ENCODE data around the gene KSR2.

Gene KSR2

DNA sequence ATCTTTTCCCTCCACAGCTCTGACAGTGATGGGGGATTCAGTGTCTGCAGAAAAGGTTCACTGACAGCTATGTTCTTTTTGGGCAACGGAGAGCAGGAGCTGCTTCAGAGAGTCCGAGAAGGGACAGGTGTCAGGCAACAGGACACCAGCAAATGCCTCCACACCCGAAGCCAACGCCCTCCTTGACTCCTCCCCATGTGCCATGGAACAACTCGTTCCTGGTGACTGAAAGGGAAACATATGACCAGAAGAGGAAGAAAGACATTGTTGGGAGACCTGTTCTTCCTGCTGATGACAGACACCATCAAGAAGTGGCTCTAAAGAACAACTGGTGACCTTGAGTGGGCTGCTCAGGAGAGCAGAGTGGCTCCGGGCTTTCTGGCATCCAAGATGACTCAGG, 435.1 kb downstream of the KSR2 start:
- Histone ChIP-seq H3K27me3 (ENCODE audit: control insufficient read depth, insufficient read depth, low read length, poor library complexity, severe bottlenecking) (no peaks in the 10 kb centered on the region), H3K36me3 (ENCODE audit: control insufficient read depth, insufficient read depth, low read length) (no peaks in the 10 kb centered on the region), H3K4me3 (ENCODE audit: insufficient read depth, low read depth, low read length) (no peak overlapping the region), H3K27ac (ENCODE audit: insufficient read depth, low read depth, low read length, poor library complexity, severe bottlenecking) (no peak overlapping the region), H3K4me1 (ENCODE audit: control insufficient read depth, insufficient read depth, low read length) (no peaks in the 10 kb centered on the region), H3K9me3 (ENCODE audit: control insufficient read depth, low read length) (no peaks in the 10 kb centered on the region)
- 90 to 92% methylated on average over 6 of the region's 6 CpGs for WGBS, 2 experiments

DNA sequence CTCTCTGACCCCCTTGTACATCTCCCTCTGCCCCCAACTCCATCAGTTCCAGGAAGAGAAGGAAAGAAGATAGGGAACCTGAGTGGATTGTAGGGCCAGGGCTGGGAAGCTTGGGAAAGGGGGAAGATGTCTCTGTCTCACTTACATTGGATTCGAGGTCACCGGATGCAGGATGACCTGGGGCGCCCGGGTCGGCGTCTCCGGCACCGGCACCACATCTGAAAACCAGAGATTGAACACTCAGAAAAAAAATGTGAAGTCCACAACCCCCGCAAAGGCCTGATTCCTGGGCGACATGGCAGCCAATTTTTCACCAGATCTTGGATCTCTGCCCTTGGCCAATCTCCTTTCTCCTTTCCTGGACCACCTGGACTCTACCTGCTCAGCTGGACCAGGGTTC, 438.0 kb downstream of the KSR2 start:
- no peak overlapping the region for H3K4me3 ChIP-seq (ENCODE audit: insufficient read depth, low read depth, low read length)
- WGBS, 2 experiments: 95 to 98% methylated on average over 10 of the region's 10 CpGs

DNA sequence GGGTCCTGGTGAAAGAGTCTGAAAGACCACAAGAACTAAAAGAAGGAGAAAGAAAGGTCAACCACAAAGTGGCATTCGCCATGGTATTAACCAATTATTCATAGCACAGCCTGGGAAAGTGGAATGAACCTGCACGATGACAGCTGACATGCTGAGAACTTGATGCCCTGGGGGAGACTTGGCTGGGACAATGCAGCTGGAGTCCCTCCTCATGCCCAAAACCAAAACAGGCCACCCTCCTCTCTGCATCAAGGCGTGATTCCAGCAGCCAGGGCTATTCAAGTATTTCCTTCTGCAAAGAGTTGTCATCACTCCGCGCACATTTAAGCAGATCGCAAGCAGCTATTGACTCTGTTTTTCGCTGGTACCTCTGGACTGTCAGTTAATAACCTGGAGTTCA, 440.3 kb downstream of the KSR2 start:
- Histone ChIP-seq H3K27ac (ENCODE audit: insufficient read depth, low read depth, low read length, poor library complexity, severe bottlenecking) (no peak overlapping the region), H3K27me3 (ENCODE audit: control insufficient read depth, insufficient read depth, low read length, poor library complexity, severe bottlenecking) (no peaks in the 10 kb centered on the region), H3K4me3 (ENCODE audit: insufficient read depth, low read depth, low read length) (no peak overlapping the region), H3K4me1 (ENCODE audit: control insufficient read depth, insufficient read depth, low read length) (peaks cover 10% of the 10 kb centered on the region), H3K9me3 (ENCODE audit: control insufficient read depth, low read length) (no peaks in the 10 kb centered on the region), H3K36me3 (ENCODE audit: control insufficient read depth, insufficient read depth, low read length) (no peaks in the 10 kb centered on the region)
- 93 to 94% methylated on average over 7 of the region's 7 CpGs for WGBS, 2 experiments

More for the DNA sequence above, 438.0 kb downstream of the KSR2 start:
- Histone ChIP-seq H3K9me3 (ENCODE audit: control insufficient read depth, low read length) (no peaks in the 10 kb centered on the region), H3K27me3 (ENCODE audit: control insufficient read depth, insufficient read depth, low read length, poor library complexity, severe bottlenecking) (no peaks in the 10 kb centered on the region), H3K4me1 (ENCODE audit: control insufficient read depth, insufficient read depth, low read length) (peaks cover 5% of the 10 kb centered on the region), H3K36me3 (ENCODE audit: control insufficient read depth, insufficient read depth, low read length) (no peaks in the 10 kb centered on the region), H3K27ac (ENCODE audit: insufficient read depth, low read depth, low read length, poor library complexity, severe bottlenecking) (no peak overlapping the region)

DNA sequence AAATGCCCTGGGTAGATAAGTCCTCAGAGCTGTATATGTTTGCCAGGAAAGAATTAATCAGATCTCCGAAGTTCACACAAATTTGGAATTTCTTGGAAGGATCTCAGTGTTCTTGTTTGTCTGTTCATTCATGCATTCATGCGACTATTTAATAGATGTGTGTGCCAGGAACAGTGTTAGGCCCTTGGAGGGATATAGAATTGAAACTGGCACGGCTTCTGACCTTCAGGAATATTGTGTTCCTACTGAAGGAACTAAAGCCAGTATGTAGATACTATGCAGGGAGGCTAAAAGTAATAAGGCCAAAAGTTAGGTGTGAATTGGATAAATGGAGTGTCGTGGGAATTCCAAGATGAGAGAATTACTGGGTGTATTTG, 441.3 kb downstream of the KSR2 start:
- Histone ChIP-seq H3K27me3 (ENCODE audit: control insufficient read depth, insufficient read depth, low read length, poor library complexity, severe bottlenecking) (no peaks in the 10 kb centered on the region), H3K36me3 (ENCODE audit: control insufficient read depth, insufficient read depth, low read length) (no peaks in the 10 kb centered on the region), H3K27ac (ENCODE audit: insufficient read depth, low read depth, low read length, poor library complexity, severe bottlenecking) (no peak overlapping the region), H3K4me3 (ENCODE audit: insufficient read depth, low read depth, low read length) (no peak overlapping the region), H3K9me3 (ENCODE audit: control insufficient read depth, low read length) (no peaks in the 10 kb centered on the region), H3K4me1 (ENCODE audit: control insufficient read depth, insufficient read depth, low read length) (peaks cover 10% of the 10 kb centered on the region)
- 93 to 96% methylated on average over 4 of the region's 4 CpGs for WGBS, 2 experiments

DNA sequence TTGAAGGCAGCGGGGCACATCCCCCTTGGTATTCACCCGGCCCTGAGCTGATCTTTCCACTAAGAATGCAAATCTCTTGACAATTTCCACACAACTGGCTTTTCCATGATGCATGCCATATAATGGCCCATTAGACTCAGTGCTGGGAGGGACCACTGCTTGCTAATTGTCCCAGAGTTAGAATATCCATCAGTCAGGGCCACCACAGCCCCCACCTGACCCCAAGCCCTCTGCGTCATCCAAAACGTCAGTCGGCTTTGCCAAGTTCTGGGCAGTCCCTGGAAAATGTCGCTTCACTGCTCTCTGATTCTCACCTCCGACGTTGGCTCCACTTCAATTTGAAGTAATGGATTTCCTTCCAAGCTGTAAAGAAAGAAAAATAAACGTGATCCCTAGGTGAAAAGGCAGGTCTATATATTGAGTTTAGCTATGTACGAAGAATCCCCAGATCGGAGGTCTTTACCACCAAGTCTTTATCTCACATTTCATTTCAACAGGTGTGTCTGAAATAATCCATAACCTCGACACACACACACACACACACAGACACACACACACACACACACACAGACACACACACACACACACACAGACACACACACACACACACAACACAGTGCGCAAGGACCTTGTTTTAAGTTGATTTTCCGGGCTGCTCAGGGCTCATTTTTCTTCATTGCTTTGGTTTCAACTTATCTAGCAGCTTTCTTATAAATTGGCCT, 441.9 kb downstream of the KSR2 start:
- Histone ChIP-seq H3K36me3 (ENCODE audit: control insufficient read depth, insufficient read depth, low read length) (no peaks in the 10 kb centered on the region), H3K4me3 (ENCODE audit: insufficient read depth, low read depth, low read length) (no peak overlapping the region), H3K9me3 (ENCODE audit: control insufficient read depth, low read length) (no peaks in the 10 kb centered on the region), H3K4me1 (ENCODE audit: control insufficient read depth, insufficient read depth, low read length) (peaks cover 10% of the 10 kb centered on the region), H3K27me3 (ENCODE audit: control insufficient read depth, insufficient read depth, low read length, poor library complexity, severe bottlenecking) (no peaks in the 10 kb centered on the region), H3K27ac (ENCODE audit: insufficient read depth, low read depth, low read length, poor library complexity, severe bottlenecking) (no peak overlapping the region)
- 84 to 87% methylated on average over 14 of the region's 14 CpGs for WGBS, 2 experiments

DNA sequence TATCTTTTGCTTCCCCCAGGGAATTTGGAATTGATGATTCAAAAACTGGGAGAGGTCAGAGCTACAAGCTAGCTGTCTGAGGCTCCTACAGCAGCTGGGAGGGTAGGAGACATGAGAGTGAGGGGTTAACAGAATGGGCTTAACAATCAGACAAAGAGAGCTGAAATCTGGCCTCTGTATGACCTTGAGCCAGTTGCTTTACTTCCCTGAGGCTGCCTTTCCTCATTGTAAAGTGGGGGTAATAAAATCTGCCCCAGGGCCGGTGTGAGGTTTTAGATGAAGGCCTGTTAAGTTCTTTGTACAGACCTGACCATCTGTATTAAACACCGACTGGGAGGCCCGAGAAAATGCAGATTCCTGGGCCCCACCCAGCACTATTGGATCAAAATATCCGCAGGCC, 443.0 kb downstream of the KSR2 start:
- H3K9me3 ChIP-seq (ENCODE audit: control insufficient read depth, low read length): no peaks in the 10 kb centered on the region
- 83 to 88% methylated on average over 4 of the region's 4 CpGs for WGBS, 2 experiments
- no peak overlapping the region for H3K27ac ChIP-seq (ENCODE audit: insufficient read depth, low read depth, low read length, poor library complexity, severe bottlenecking)

DNA sequence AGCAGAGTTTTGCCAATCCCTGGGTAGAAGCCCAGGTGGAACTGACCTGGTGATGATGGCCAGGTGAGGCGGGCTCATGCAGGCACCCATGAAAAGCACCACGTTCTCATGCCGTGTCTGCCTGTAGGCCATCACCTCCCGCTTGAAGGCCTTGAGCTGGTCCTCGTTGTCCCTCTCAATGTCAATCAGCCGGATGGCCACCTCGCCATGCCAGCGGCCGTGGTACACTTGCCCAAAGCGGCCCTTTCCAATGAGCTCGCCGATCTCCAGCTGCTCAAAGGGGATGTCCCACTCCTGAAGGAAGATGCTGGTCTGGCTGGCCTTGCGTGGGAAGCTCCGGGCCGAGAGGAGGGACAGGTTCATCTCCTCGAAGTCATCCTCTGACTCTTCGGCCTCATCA, 444.0 kb downstream of the KSR2 start:
- Histone ChIP-seq H3K27ac (ENCODE audit: insufficient read depth, low read depth, low read length, poor library complexity, severe bottlenecking) (no peak overlapping the region), H3K27me3 (ENCODE audit: control insufficient read depth, insufficient read depth, low read length, poor library complexity, severe bottlenecking) (no peaks in the 10 kb centered on the region)
- 95 to 96% methylated on average over 17 of the region's 17 CpGs for WGBS, 2 experiments

More for the DNA sequence above, 443.0 kb downstream of the KSR2 start:
- Histone ChIP-seq H3K36me3 (ENCODE audit: control insufficient read depth, insufficient read depth, low read length) (no peaks in the 10 kb centered on the region), H3K4me3 (ENCODE audit: insufficient read depth, low read depth, low read length) (no peak overlapping the region), H3K27me3 (ENCODE audit: control insufficient read depth, insufficient read depth, low read length, poor library complexity, severe bottlenecking) (no peaks in the 10 kb centered on the region), H3K4me1 (ENCODE audit: control insufficient read depth, insufficient read depth, low read length) (peaks cover 10% of the 10 kb centered on the region)

DNA sequence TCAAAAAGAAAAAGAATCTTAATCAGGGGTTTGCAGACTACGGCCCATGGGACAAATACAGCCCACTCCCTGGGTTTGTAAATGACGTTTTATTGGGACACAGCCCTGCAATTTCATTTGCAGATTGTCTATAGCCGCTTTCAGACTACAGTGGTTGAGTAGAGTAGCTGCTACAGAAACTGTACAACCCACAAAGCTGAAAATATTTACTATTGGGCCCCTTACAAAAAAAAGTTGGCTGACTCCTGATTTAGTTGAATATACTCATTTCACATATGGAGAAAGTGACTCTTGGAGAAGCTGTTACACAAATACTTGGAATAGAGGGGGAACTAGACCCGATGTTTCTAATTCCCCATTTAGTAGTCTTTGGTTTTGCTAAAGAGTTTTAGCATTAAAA, 444.8 kb downstream of the KSR2 start:
- WGBS, 2 experiments: 92 to 98% methylated on average over 4 of the region's 4 CpGs
- peaks cover 10% of the 10 kb centered on the region for H3K4me1 ChIP-seq (ENCODE audit: control insufficient read depth, insufficient read depth, low read length)
- H3K36me3 ChIP-seq (ENCODE audit: control insufficient read depth, insufficient read depth, low read length): no peaks in the 10 kb centered on the region
- H3K4me3 ChIP-seq (ENCODE audit: insufficient read depth, low read depth, low read length): no peak overlapping the region
- no peaks in the 10 kb centered on the region for H3K9me3 ChIP-seq (ENCODE audit: control insufficient read depth, low read length)
- H3K27me3 ChIP-seq (ENCODE audit: control insufficient read depth, insufficient read depth, low read length, poor library complexity, severe bottlenecking): no peaks in the 10 kb centered on the region
- no peak overlapping the region for H3K27ac ChIP-seq (ENCODE audit: insufficient read depth, low read depth, low read length, poor library complexity, severe bottlenecking)

More for the DNA sequence above, 444.0 kb downstream of the KSR2 start:
- H3K36me3 ChIP-seq (ENCODE audit: control insufficient read depth, insufficient read depth, low read length): no peaks in the 10 kb centered on the region
- H3K4me3 ChIP-seq (ENCODE audit: insufficient read depth, low read depth, low read length): no peak overlapping the region
- no peaks in the 10 kb centered on the region for H3K9me3 ChIP-seq (ENCODE audit: control insufficient read depth, low read length)
- H3K4me1 ChIP-seq (ENCODE audit: control insufficient read depth, insufficient read depth, low read length): peaks cover 10% of the 10 kb centered on the region

DNA sequence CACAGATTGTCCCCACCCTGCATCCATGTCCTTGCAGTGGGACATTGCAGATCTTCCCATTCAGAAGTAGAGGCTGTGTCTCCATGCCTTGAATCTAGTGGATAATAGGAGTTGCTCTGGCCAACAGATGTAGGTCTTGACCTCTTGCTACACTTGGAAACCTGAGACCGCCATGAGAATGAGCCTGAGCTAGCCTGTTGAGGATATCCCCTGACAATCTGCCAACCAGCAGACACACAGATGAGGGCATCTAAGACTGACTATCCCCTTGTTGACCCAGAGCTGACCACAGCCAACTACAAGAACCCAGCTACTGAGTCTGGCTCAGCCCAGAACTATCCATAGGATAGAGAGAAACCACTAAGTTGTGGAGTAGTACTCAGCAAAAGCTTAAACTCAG, 446.2 kb downstream of the KSR2 start:
- 91 to 93% methylated on average over 1 of the region's 1 CpG for WGBS, 2 experiments
- peaks cover 5% of the 10 kb centered on the region for H3K4me1 ChIP-seq (ENCODE audit: control insufficient read depth, insufficient read depth, low read length)
- no peaks in the 10 kb centered on the region for H3K9me3 ChIP-seq (ENCODE audit: control insufficient read depth, low read length)
- H3K27me3 ChIP-seq (ENCODE audit: control insufficient read depth, insufficient read depth, low read length, poor library complexity, severe bottlenecking): no peaks in the 10 kb centered on the region
- no peak overlapping the region for H3K4me3 ChIP-seq (ENCODE audit: insufficient read depth, low read depth, low read length)
- no peaks in the 10 kb centered on the region for H3K36me3 ChIP-seq (ENCODE audit: control insufficient read depth, insufficient read depth, low read length)
- H3K27ac ChIP-seq (ENCODE audit: insufficient read depth, low read depth, low read length, poor library complexity, severe bottlenecking): no peak overlapping the region

DNA sequence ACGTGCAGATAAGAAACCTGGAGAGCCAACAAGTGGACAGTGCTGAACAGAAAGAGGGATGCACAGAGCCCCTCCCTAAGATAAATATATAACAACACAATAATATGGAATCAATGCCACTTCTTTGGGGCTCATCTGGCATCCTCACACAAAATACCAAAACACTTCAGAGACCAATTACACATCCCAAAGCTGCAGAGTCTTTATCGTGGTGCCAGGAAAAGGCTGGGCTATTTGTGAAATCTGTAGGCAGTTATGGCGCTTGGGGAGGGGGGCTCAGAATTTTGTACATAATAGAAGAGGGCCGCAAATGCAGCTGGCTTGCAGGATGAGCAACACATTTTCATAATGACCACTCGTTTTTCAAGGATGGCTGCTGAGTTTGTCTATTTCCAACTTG, 446.9 kb downstream of the KSR2 start:
- WGBS, 2 experiments: 94 to 95% methylated on average over 5 of the region's 5 CpGs
- Histone ChIP-seq H3K4me1 (ENCODE audit: control insufficient read depth, insufficient read depth, low read length) (peaks cover 5% of the 10 kb centered on the region), H3K27me3 (ENCODE audit: control insufficient read depth, insufficient read depth, low read length, poor library complexity, severe bottlenecking) (no peaks in the 10 kb centered on the region), H3K36me3 (ENCODE audit: control insufficient read depth, insufficient read depth, low read length) (no peaks in the 10 kb centered on the region), H3K9me3 (ENCODE audit: control insufficient read depth, low read length) (no peaks in the 10 kb centered on the region), H3K27ac (ENCODE audit: insufficient read depth, low read depth, low read length, poor library complexity, severe bottlenecking) (no peak overlapping the region), H3K4me3 (ENCODE audit: insufficient read depth, low read depth, low read length) (no peak overlapping the region)

DNA sequence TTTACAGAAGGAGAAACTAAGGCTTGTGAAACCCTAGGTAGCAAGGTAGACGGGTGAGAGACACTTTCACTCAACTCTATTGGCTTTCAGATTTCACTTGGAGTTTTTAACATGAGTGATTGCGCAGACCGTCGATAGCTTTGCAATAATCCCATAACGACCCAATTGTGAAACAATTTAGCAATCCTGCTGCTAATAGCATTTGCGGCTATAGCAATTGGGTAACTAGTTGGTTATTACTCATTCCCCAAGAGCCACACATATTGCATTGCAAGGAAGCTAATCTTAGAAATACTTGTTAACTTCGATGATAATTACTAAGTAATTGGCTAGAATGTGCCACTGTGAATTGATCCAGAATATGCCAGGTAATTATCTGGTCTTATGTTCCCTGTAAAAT, 447.4 kb downstream of the KSR2 start:
- Histone ChIP-seq H3K27me3 (ENCODE audit: control insufficient read depth, insufficient read depth, low read length, poor library complexity, severe bottlenecking) (no peaks in the 10 kb centered on the region), H3K36me3 (ENCODE audit: control insufficient read depth, insufficient read depth, low read length) (no peaks in the 10 kb centered on the region), H3K4me1 (ENCODE audit: control insufficient read depth, insufficient read depth, low read length) (peaks cover 5% of the 10 kb centered on the region), H3K9me3 (ENCODE audit: control insufficient read depth, low read length) (no peaks in the 10 kb centered on the region), H3K27ac (ENCODE audit: insufficient read depth, low read depth, low read length, poor library complexity, severe bottlenecking) (no peak overlapping the region), H3K4me3 (ENCODE audit: insufficient read depth, low read depth, low read length) (no peak overlapping the region)
- 81 to 83% methylated on average over 7 of the region's 7 CpGs for WGBS, 2 experiments

All from ectodermal cell (in vitro differentiated cells).